Muscle layer of colon (tissue), 2 donors: ENCODE results near the gene ATOH8.

Experiments used
- H3K27ac ChIP-seq: one replicate; pipeline ENCODE4 v1.7.0; 2013; ENCODE audit warnings: low read depth, mild to moderate bottlenecking, low read length, moderate library complexity
- H3K27me3 ChIP-seq, 2 donors: one replicate each; pipeline ENCODE4 v1.7.0; 2013; ENCODE audit warnings: low read length in 2 of 2, mild to moderate bottlenecking in 2 of 2; ENCODE audit not compliant: insufficient read depth in 2 of 2, control insufficient read depth in 1 of 2
- H3K36me3 ChIP-seq: one replicate; pipeline ENCODE4 v1.7.0; 2013; ENCODE audit warnings: mild to moderate bottlenecking, low read length; ENCODE audit not compliant: insufficient read depth
- H3K4me1 ChIP-seq: one replicate; pipeline ENCODE4 v1.7.0; 2013; ENCODE audit warnings: mild to moderate bottlenecking, low read length; ENCODE audit not compliant: insufficient read depth
- H3K4me3 ChIP-seq, 2 donors: one replicate each; pipeline ENCODE4 v1.7.0; 2013; ENCODE audit warnings: low read length in 2 of 2, low read depth in 1 of 2, mild to moderate bottlenecking in 1 of 2, moderate library complexity in 1 of 2
- H3K9ac ChIP-seq: one replicate; pipeline ENCODE4 v1.7.0; 2013; ENCODE audit warnings: low read length
- H3K9me3 ChIP-seq: one replicate; pipeline ENCODE4 v1.7.0; 2013; ENCODE audit warnings: mild to moderate bottlenecking, low read length
- donor health status: abdominal sarcoma.
- donor health status: Adenocarcinoma of cecum.

The ATOH8 gene

GRCh38 chr2:85795331-85796045 lies 41.7 kb downstream of the ATOH8 start:
- peaks cover 46% of the 10 kb centered on the region for H3K4me1 ChIP-seq

GRCh38 chr2:85796046-85796340 lies 42.2 kb downstream of the ATOH8 start:
- no peaks in the 10 kb centered on the region for H3K9me3 ChIP-seq
- H3K4me1 ChIP-seq = peaks cover 46% of the 10 kb centered on the region
- no peaks in the 10 kb centered on the region for H3K27me3 ChIP-seq
- no peak overlapping the region for H3K27ac ChIP-seq
- H3K9ac ChIP-seq = no peak overlapping the region
- H3K36me3 ChIP-seq = no peaks in the 10 kb centered on the region
- H3K4me3 ChIP-seq = no peak overlapping the region

More at GRCh38 chr2:85795331-85796045, 41.7 kb downstream of the ATOH8 start:
- H3K4me3 ChIP-seq = no peak overlapping the region
- H3K27me3 ChIP-seq = no peaks in the 10 kb centered on the region
- H3K36me3 ChIP-seq = no peaks in the 10 kb centered on the region
- no peak overlapping the region for H3K27ac ChIP-seq
- no peaks in the 10 kb centered on the region for H3K9me3 ChIP-seq
- H3K9ac ChIP-seq = no peak overlapping the region

GRCh38 chr2:85796341-85797262 lies 42.8 kb downstream of the ATOH8 start:
- H3K36me3 ChIP-seq = no peaks in the 10 kb centered on the region
- H3K9me3 ChIP-seq = no peaks in the 10 kb centered on the region
- no peaks in the 10 kb centered on the region for H3K27me3 ChIP-seq
- H3K4me3 ChIP-seq = no peak overlapping the region
- peak overlapping the region; percentile 59 for H3K27ac ChIP-seq
- H3K4me1 ChIP-seq = peaks cover 46% of the 10 kb centered on the region
- H3K9ac ChIP-seq = no peak overlapping the region

- H3K9me3 ChIP-seq = no peaks in the 10 kb centered on the region
- H3K27me3 ChIP-seq = no peaks in the 10 kb centered on the region
- H3K4me3 ChIP-seq = no peak overlapping the region
- H3K27ac ChIP-seq = no peak overlapping the region
- no peaks in the 10 kb centered on the region for H3K36me3 ChIP-seq
- H3K9ac ChIP-seq = no peak overlapping the region
- H3K4me1 ChIP-seq = peaks cover 43% of the 10 kb centered on the region
These were observed 43.5 kb downstream of the ATOH8 start for GRCh38 chr2:85797263-85797660.

- Histone ChIP-seq H3K4me1 (peaks cover 36% of the 10 kb centered on the region), H3K9me3 (no peaks in the 10 kb centered on the region), H3K27me3 (no peaks in the 10 kb centered on the region), H3K36me3 (no peaks in the 10 kb centered on the region), H3K9ac (no peak overlapping the region), H3K4me3 (no peak overlapping the region), H3K27ac (no peak overlapping the region)
These were observed 44.1 kb downstream of the ATOH8 start for GRCh38 chr2:85797921-85798320.

- Histone ChIP-seq H3K27ac (no peak overlapping the region), H3K9ac (no peak overlapping the region), H3K4me3 (no peak overlapping the region), H3K27me3 (no peaks in the 10 kb centered on the region), H3K4me1 (peaks cover 29% of the 10 kb centered on the region), H3K36me3 (no peaks in the 10 kb centered on the region), H3K9me3 (no peaks in the 10 kb centered on the region)
These were observed 45.6 kb downstream of the ATOH8 start for GRCh38 chr2:85799215-85799956.

- no peak overlapping the region for H3K9ac ChIP-seq
- H3K36me3 ChIP-seq = no peaks in the 10 kb centered on the region
- H3K9me3 ChIP-seq = no peaks in the 10 kb centered on the region
These were observed 46.8 kb downstream of the ATOH8 start for GRCh38 chr2:85800586-85800985.

GRCh38 chr2:85801871-85802270 lies 48.1 kb downstream of the ATOH8 start:
- H3K36me3 ChIP-seq = no peaks in the 10 kb centered on the region
- no peak overlapping the region for H3K27ac ChIP-seq
- no peaks in the 10 kb centered on the region for H3K27me3 ChIP-seq
- H3K4me1 ChIP-seq = peaks cover 6% of the 10 kb centered on the region
- H3K9me3 ChIP-seq = no peaks in the 10 kb centered on the region
- no peak overlapping the region for H3K4me3 ChIP-seq
- H3K9ac ChIP-seq = no peak overlapping the region

More at GRCh38 chr2:85800586-85800985, 46.8 kb downstream of the ATOH8 start:
- H3K27ac ChIP-seq = no peak overlapping the region
- no peak overlapping the region for H3K4me3 ChIP-seq
- H3K27me3 ChIP-seq = no peaks in the 10 kb centered on the region
- peaks cover 19% of the 10 kb centered on the region for H3K4me1 ChIP-seq

GRCh38 chr2:85802354-85803103 lies 48.7 kb downstream of the ATOH8 start:
- H3K9me3 ChIP-seq = no peaks in the 10 kb centered on the region

GRCh38 chr2:85803704-85804425 lies 50.1 kb downstream of the ATOH8 start:
- Histone ChIP-seq H3K9ac (no peak overlapping the region), H3K36me3 (no peaks in the 10 kb centered on the region), H3K4me3 (no peak overlapping the region), H3K27me3 (no peaks in the 10 kb centered on the region), H3K9me3 (no peaks in the 10 kb centered on the region), H3K27ac (no peak overlapping the region), H3K4me1 (no peaks in the 10 kb centered on the region)

More at GRCh38 chr2:85802354-85803103, 48.7 kb downstream of the ATOH8 start:
- H3K4me3 ChIP-seq = no peak overlapping the region
- no peaks in the 10 kb centered on the region for H3K4me1 ChIP-seq
- H3K9ac ChIP-seq = no peak overlapping the region
- H3K27me3 ChIP-seq = no peaks in the 10 kb centered on the region
- H3K27ac ChIP-seq = no peak overlapping the region
- no peaks in the 10 kb centered on the region for H3K36me3 ChIP-seq
